ENCODE measurements around the gene GRIK2.

- TF ChIP-seq EZH2 (IDR thresholded peaks at IDR 0.05; ENCODE audit: insufficient read depth, low read length) (no peak), CTCF (IDR thresholded peaks at IDR 0.05; ENCODE audit: insufficient read depth, low read depth, low read length) (no peak)
Observed at GRCh38 chr6:101706576-101706975, 313.1 kb downstream of the GRIK2 start.
